HepG2 (cell line): ENCODE results near the gene KLHDC8B. TPM values are rescaled to one million over a fixed set of nuclear protein-coding genes. Genes with fewer than 3 reads are reported as not detected.

Source experiments
- ARID3A ChIP-seq: IDR thresholded peaks from 2 replicates; pipeline ENCODE4 v1.6.1; 2012; ENCODE audit warnings: low read depth, low read length, improper control_type of control experiment
- HES4 ChIP-seq: sonication (generic); formaldehyde crosslinking; IDR thresholded peaks from 2 replicates; pipeline ENCODE4 v1.9.0; 2021; ENCODE audit warnings: mild to moderate bottlenecking, missing genetic modification reagents, borderline replicate concordance
- LBX2 ChIP-seq: sonication (generic); formaldehyde crosslinking; IDR thresholded peaks from 2 replicates; pipeline ENCODE4 v1.5.0; 2020; ENCODE audit warnings: missing genetic modification reagents, mild to moderate bottlenecking, borderline replicate concordance
- MEIS2 ChIP-seq: sonication (generic); formaldehyde crosslinking; IDR thresholded peaks from 2 replicates; pipeline ENCODE4 v1.9.0; 2021; ENCODE audit warnings: mild to moderate bottlenecking, missing genetic modification reagents
- PPARG ChIP-seq: conservative IDR thresholded peaks from 2 replicates; pipeline ENCODE4 v1.6.1; 2016; ENCODE audit warnings: missing biosample characterization, missing genetic modification reagents
- RXRB ChIP-seq: IDR thresholded peaks from 2 replicates; pipeline ENCODE4 v1.6.1; 2016; ENCODE audit warnings: borderline replicate concordance, missing genetic modification reagents, missing compliant biosample characterization
- XBP1 ChIP-seq: sonication (generic); formaldehyde crosslinking; IDR thresholded peaks from 2 replicates; pipeline ENCODE4 v1.5.0; 2020; ENCODE audit warnings: missing genetic modification reagents
- ZNF12 ChIP-seq: sonication (generic); formaldehyde crosslinking; IDR thresholded peaks from 2 replicates; pipeline ENCODE4 v1.5.0; 2020; ENCODE audit warnings: missing genetic modification reagents
- ZNF234 ChIP-seq: sonication (generic); formaldehyde crosslinking; conservative IDR thresholded peaks from 2 replicates; pipeline ENCODE4 v1.5.1; 2020; ENCODE audit warnings: mild to moderate bottlenecking, missing genetic modification reagents
- ZNF619 ChIP-seq: sonication (generic); formaldehyde crosslinking; IDR thresholded peaks from 2 replicates; pipeline ENCODE4 v1.4.0; 2020; ENCODE audit warnings: mild to moderate bottlenecking, missing genetic modification reagents
- polyA plus RNA-seq, 8 experiments: library from polyadenylated mRNA; depleted of rRNA in 3 of 8; stranded (reverse) in 7 of 8; unstranded in 1 of 8; fragments of >200 nt; fragmentation: Illumina TruSeq in 4 of 8; extraction: Trizol in 4 of 8; gene quantifications; 2 replicates each; pipeline versions ENCODE4 v1.2.1 to v1.2.3, GENCODE V29; 2011 to 2016; ENCODE audit warnings: low read depth in 4 of 8, missing spikeins in 1 of 8, mixed read lengths in 1 of 8; ENCODE audit not compliant: insufficient read depth in 1 of 8
- total RNA-seq, 5 experiments: library from RNA; depleted of rRNA; stranded (reverse); fragments of >200 nt; fragmentation: Illumina TruSeq; extraction: Trizol; gene quantifications; 2 replicates each; pipeline ENCODE4 v1.2.3, GENCODE V29; 2016; ENCODE audit warnings: low read depth in 1 of 5
- TF ChIP-seq, protein P1 (sequence below), 2 experiments: fragments of 450-650 bp in 1 of 2; sonication (generic) in 1 of 2; formaldehyde crosslinking in 1 of 2; IDR thresholded peaks; 2 replicates each; pipeline versions ENCODE4 v1.6.1 to v1.8.0; 2016 to 2022; ENCODE audit warnings: antibody characterized with exemption in 1 of 2, mild to moderate bottlenecking in 1 of 2, missing genetic modification reagents in 1 of 2
- TF ChIP-seq, protein P2 (sequence below): sonication (generic); formaldehyde crosslinking; IDR thresholded peaks from 2 replicates; pipeline ENCODE4 v1.8.0; 2022; ENCODE audit warnings: mild to moderate bottlenecking, missing genetic modification reagents; ENCODE audit not compliant: insufficient replicate concordance

Gene KLHDC8B
- total and polyA plus RNA-seq, 2 of the 13 experiments (the other 11 are each of a cell fraction or from before 2014, with no cell fraction given) = 17.2 to 17.8 TPM

DNA sequence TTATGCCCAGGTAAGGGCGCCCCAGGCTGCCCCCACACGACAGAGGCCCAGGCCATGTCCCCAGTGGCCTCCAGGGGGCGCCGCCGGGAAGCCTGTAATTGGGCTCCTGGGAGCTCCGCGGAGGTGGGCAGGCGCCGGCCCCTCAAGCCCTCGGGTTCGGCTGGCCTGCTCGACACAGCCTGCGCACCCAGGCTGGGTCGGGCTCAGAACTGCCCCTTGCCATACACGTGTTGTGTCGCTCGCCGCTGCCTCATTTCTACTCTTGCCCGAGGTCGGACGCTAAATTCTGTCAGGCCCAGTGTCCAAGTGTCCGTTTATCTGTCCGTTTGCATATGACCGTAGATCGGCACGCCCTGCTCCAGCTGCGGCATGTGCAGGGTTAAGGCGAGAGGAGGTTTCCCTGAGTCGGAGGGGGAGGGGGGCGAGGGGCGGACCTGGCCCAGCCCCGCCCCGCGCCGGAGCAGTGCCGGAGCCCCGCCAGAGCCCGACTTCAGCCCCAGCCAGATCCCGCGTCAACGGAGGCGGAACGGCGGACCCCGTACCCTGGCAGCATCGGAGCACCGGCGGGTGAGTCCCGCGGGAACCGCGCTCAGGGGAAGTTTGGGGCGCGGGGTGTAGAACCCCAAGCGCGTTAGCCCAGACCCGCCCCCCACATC lies at the start of gene KLHDC8B (continued):
- no peak for TF ChIP-seq LBX2
- peak; percentile 58 for TF ChIP-seq MEIS2
- no peak for TF ChIP-seq PPARG
- no peak for TF ChIP-seq XBP1 (CRISPR knock-in tag)
- no peak for TF ChIP-seq ZNF619 (CRISPR knock-in tag)
- TF ChIP-seq, protein P1, sequence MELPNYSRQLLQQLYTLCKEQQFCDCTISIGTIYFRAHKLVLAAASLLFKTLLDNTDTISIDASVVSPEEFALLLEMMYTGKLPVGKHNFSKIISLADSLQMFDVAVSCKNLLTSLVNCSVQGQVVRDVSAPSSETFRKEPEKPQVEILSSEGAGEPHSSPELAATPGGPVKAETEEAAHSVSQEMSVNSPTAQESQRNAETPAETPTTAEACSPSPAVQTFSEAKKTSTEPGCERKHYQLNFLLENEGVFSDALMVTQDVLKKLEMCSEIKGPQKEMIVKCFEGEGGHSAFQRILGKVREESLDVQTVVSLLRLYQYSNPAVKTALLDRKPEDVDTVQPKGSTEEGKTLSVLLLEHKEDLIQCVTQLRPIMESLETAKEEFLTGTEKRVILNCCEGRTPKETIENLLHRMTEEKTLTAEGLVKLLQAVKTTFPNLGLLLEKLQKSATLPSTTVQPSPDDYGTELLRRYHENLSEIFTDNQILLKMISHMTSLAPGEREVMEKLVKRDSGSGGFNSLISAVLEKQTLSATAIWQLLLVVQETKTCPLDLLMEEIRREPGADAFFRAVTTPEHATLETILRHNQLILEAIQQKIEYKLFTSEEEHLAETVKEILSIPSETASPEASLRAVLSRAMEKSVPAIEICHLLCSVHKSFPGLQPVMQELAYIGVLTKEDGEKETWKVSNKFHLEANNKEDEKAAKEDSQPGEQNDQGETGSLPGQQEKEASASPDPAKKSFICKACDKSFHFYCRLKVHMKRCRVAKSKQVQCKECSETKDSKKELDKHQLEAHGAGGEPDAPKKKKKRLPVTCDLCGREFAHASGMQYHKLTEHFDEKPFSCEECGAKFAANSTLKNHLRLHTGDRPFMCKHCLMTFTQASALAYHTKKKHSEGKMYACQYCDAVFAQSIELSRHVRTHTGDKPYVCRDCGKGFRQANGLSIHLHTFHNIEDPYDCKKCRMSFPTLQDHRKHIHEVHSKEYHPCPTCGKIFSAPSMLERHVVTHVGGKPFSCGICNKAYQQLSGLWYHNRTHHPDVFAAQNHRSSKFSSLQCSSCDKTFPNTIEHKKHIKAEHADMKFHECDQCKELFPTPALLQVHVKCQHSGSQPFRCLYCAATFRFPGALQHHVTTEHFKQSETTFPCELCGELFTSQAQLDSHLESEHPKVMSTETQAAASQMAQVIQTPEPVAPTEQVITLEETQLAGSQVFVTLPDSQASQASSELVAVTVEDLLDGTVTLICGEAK (IDR thresholded peaks at IDR 0.05) = no peak
- TF ChIP-seq, protein P1 (CRISPR knock-in tag; IDR thresholded peaks at IDR 0.05) = peak; percentile 69; the same call in 1 of the 2 replicates
- TF ChIP-seq ZNF234 (CRISPR knock-in tag) = peak; percentile 82; the same call in 1 of the 2 replicates
- TF ChIP-seq, protein P2, sequence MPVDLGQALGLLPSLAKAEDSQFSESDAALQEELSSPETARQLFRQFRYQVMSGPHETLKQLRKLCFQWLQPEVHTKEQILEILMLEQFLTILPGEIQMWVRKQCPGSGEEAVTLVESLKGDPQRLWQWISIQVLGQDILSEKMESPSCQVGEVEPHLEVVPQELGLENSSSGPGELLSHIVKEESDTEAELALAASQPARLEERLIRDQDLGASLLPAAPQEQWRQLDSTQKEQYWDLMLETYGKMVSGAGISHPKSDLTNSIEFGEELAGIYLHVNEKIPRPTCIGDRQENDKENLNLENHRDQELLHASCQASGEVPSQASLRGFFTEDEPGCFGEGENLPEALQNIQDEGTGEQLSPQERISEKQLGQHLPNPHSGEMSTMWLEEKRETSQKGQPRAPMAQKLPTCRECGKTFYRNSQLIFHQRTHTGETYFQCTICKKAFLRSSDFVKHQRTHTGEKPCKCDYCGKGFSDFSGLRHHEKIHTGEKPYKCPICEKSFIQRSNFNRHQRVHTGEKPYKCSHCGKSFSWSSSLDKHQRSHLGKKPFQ (CRISPR knock-in tag) = peak; percentile 47
- no peak; the same call in 1 of the 2 replicates for TF ChIP-seq RXRB (CRISPR knock-in tag)
- no peak for TF ChIP-seq ZNF12 (CRISPR knock-in tag)
- peak; percentile 44; the same call in 1 of the 2 replicates for TF ChIP-seq HES4 (CRISPR knock-in tag)
- TF ChIP-seq ARID3A = 0 out of 2 replicates have a peak, but pooled peaks have one; percentile 19
